Liver (tissue), 3 donors: ENCODE measurements around the gene SUN2.

Source experiments
- FOXA1 ChIP-seq: IDR thresholded peaks from 2 replicates; pipeline ENCODE4 v1.6.1; 2016; ENCODE audit warnings: antibody characterized with exemption
- JUND ChIP-seq, 2 donors: IDR thresholded peaks; 2 replicates each; pipeline ENCODE4 v1.6.1; 2016; ENCODE audit warnings: antibody characterized with exemption in 2 of 2
- RAD21 ChIP-seq, 2 donors: IDR thresholded peaks; 2 replicates each; pipeline ENCODE4 v1.6.1; 2016; ENCODE audit warnings: antibody characterized with exemption in 2 of 2, mild to moderate bottlenecking in 2 of 2
- RXRA ChIP-seq, 2 donors: IDR thresholded peaks; 2 replicates each; pipeline ENCODE4 v1.6.1; 2017 to 2018; ENCODE audit warnings: antibody characterized with exemption in 2 of 2, mild to moderate bottlenecking in 1 of 2
- TAF1 ChIP-seq: conservative IDR thresholded peaks from 2 replicates; pipeline ENCODE4 v1.6.1; 2016; ENCODE audit warnings: antibody characterized with exemption, mild to moderate bottlenecking
- YY1 ChIP-seq: IDR thresholded peaks from 2 replicates; pipeline ENCODE4 v1.6.1; 2016; ENCODE audit warnings: antibody characterized with exemption, mild to moderate bottlenecking
- TF ChIP-seq, protein P1 (sequence below): fragments of 150-350 bp; IDR thresholded peaks from 2 replicates; pipeline ENCODE4 v1.5.1; 2017; ENCODE audit warnings: improper control_type of control experiment, low read depth, low read length; ENCODE audit not compliant: missing input control
- TF ChIP-seq, protein P2 (sequence below): IDR thresholded peaks from 2 replicates; pipeline ENCODE4 v1.6.1; 2016; ENCODE audit warnings: antibody characterized with exemption
- TF ChIP-seq, protein P3 (sequence below): IDR thresholded peaks from 2 replicates; pipeline ENCODE4 v1.6.1; 2016; ENCODE audit warnings: antibody characterized with exemption, mild to moderate bottlenecking
- TF ChIP-seq, protein P4 (sequence below): IDR thresholded peaks from 2 replicates; pipeline ENCODE4 v1.6.1; 2016; ENCODE audit warnings: antibody characterized with exemption
- TF ChIP-seq, protein P5 (sequence below): IDR thresholded peaks from 2 replicates; pipeline ENCODE4 v1.6.1; 2016; ENCODE audit warnings: antibody characterized with exemption
- donor health status: healthy.
- donor health status: healthy.

DNA sequence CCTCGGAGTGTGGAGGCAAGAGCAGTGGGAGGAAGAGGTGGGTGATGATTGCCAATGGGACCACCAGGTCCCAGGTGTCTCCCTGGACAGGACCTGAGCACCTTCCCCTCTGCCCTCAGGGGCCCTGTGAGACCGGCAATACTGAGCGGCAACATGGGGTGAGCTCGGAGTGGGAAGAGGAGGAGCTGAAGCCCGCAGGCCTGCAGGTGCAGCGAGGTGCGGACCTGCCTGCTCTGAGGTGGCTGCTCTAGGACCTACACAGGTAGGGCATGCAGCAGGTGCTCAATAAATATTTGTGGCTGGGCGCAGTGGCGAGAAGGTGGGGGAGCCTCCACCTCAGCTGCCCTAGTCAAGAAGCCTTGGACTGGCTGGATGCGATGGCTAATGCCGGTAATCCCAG is 12.2 kb upstream of the SUN2 start:
- no peak for TF ChIP-seq YY1
- TF ChIP-seq, protein P1, sequence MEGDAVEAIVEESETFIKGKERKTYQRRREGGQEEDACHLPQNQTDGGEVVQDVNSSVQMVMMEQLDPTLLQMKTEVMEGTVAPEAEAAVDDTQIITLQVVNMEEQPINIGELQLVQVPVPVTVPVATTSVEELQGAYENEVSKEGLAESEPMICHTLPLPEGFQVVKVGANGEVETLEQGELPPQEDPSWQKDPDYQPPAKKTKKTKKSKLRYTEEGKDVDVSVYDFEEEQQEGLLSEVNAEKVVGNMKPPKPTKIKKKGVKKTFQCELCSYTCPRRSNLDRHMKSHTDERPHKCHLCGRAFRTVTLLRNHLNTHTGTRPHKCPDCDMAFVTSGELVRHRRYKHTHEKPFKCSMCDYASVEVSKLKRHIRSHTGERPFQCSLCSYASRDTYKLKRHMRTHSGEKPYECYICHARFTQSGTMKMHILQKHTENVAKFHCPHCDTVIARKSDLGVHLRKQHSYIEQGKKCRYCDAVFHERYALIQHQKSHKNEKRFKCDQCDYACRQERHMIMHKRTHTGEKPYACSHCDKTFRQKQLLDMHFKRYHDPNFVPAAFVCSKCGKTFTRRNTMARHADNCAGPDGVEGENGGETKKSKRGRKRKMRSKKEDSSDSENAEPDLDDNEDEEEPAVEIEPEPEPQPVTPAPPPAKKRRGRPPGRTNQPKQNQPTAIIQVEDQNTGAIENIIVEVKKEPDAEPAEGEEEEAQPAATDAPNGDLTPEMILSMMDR = no peak
- no peak for TF ChIP-seq JUND (IDR thresholded peaks at IDR 0.05)
- TF ChIP-seq RAD21 (IDR thresholded peaks at IDR 0.05) = no peak
- TF ChIP-seq FOXA1 = no peak
- no peak for TF ChIP-seq TAF1
- TF ChIP-seq, protein P2, sequence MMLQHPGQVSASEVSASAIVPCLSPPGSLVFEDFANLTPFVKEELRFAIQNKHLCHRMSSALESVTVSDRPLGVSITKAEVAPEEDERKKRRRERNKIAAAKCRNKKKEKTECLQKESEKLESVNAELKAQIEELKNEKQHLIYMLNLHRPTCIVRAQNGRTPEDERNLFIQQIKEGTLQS = no peak
- TF ChIP-seq, protein P3, sequence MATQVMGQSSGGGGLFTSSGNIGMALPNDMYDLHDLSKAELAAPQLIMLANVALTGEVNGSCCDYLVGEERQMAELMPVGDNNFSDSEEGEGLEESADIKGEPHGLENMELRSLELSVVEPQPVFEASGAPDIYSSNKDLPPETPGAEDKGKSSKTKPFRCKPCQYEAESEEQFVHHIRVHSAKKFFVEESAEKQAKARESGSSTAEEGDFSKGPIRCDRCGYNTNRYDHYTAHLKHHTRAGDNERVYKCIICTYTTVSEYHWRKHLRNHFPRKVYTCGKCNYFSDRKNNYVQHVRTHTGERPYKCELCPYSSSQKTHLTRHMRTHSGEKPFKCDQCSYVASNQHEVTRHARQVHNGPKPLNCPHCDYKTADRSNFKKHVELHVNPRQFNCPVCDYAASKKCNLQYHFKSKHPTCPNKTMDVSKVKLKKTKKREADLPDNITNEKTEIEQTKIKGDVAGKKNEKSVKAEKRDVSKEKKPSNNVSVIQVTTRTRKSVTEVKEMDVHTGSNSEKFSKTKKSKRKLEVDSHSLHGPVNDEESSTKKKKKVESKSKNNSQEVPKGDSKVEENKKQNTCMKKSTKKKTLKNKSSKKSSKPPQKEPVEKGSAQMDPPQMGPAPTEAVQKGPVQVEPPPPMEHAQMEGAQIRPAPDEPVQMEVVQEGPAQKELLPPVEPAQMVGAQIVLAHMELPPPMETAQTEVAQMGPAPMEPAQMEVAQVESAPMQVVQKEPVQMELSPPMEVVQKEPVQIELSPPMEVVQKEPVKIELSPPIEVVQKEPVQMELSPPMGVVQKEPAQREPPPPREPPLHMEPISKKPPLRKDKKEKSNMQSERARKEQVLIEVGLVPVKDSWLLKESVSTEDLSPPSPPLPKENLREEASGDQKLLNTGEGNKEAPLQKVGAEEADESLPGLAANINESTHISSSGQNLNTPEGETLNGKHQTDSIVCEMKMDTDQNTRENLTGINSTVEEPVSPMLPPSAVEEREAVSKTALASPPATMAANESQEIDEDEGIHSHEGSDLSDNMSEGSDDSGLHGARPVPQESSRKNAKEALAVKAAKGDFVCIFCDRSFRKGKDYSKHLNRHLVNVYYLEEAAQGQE = no peak
- TF ChIP-seq, protein P4, sequence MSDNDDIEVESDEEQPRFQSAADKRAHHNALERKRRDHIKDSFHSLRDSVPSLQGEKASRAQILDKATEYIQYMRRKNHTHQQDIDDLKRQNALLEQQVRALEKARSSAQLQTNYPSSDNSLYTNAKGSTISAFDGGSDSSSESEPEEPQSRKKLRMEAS = no peak
- no peak for TF ChIP-seq RXRA (IDR thresholded peaks at IDR 0.05)
- TF ChIP-seq, protein P5, sequence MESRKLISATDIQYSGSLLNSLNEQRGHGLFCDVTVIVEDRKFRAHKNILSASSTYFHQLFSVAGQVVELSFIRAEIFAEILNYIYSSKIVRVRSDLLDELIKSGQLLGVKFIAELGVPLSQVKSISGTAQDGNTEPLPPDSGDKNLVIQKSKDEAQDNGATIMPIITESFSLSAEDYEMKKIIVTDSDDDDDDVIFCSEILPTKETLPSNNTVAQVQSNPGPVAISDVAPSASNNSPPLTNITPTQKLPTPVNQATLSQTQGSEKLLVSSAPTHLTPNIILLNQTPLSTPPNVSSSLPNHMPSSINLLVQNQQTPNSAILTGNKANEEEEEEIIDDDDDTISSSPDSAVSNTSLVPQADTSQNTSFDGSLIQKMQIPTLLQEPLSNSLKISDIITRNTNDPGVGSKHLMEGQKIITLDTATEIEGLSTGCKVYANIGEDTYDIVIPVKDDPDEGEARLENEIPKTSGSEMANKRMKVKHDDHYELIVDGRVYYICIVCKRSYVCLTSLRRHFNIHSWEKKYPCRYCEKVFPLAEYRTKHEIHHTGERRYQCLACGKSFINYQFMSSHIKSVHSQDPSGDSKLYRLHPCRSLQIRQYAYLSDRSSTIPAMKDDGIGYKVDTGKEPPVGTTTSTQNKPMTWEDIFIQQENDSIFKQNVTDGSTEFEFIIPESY = no peak
